ENCODE results near the gene NEK1.
"Not testable (repeated sequence)": the region's sequence is repeated elsewhere in the genome, so short reads cannot be mapped to it uniquely, and the experiment has no call there.

NEK1 gene

DNA sequence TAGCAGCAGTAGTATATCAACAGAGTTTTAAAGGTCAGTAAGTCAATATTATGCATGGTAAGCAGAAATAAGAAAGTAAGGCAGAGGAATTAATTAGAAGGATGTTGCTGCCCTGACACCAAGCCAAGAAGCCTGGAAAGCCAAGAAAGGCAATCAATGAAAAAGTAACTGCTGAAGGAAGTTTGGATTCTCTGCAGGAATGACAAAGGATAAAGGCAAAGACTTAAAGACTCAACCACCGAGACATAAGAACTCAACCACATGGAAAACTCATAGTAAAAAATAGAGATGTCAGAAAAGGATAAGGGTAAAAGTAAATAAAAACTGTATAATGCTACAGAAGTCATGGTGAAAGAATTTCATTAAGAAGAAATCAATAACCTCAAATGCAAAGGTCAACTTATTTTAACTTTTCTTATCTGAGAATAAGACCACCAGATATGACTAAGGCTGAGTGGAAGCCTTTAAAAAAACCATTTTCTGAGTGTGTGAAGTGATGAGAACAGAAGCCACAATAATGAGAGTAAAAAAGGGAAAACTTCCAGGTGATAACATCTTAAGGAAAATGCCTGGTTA, 55.2 kb downstream of the NEK1 start:
- no peak overlapping the region for H3K4me3 ChIP-seq (ENCODE audit: low read depth, low read length)
- TF ChIP-seq, protein P1, sequence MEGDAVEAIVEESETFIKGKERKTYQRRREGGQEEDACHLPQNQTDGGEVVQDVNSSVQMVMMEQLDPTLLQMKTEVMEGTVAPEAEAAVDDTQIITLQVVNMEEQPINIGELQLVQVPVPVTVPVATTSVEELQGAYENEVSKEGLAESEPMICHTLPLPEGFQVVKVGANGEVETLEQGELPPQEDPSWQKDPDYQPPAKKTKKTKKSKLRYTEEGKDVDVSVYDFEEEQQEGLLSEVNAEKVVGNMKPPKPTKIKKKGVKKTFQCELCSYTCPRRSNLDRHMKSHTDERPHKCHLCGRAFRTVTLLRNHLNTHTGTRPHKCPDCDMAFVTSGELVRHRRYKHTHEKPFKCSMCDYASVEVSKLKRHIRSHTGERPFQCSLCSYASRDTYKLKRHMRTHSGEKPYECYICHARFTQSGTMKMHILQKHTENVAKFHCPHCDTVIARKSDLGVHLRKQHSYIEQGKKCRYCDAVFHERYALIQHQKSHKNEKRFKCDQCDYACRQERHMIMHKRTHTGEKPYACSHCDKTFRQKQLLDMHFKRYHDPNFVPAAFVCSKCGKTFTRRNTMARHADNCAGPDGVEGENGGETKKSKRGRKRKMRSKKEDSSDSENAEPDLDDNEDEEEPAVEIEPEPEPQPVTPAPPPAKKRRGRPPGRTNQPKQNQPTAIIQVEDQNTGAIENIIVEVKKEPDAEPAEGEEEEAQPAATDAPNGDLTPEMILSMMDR (IDR thresholded peaks at IDR 0.05; ENCODE audit: control insufficient read depth, extremely low read depth, insufficient read depth) = no peak
- peak; percentile 50 for DNase-seq (ENCODE audit: low read depth)

DNA sequence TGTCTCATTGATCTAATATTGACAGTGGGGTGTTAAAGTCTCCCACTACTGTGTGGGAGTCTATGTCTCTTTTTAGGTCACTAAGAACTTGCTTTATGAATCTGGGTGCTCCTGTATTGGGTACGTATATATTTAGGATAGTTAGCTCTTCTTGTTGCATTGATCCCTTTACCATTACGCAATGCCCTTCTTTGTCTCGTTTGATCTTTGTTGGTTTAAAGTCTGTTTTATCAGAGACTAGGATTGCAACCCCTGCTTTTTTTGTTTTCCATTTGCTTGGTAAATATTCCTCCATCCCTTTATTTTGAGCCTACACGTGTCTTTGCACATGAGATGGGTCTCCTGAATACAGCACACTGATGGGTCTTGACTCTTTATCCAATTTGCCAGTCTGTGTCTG, 65.8 kb downstream of the NEK1 start:
- not testable (repeated sequence) for H3K4me3 ChIP-seq (ENCODE audit: low read depth, low read length); DNase-seq (ENCODE audit: low read depth)

DNA sequence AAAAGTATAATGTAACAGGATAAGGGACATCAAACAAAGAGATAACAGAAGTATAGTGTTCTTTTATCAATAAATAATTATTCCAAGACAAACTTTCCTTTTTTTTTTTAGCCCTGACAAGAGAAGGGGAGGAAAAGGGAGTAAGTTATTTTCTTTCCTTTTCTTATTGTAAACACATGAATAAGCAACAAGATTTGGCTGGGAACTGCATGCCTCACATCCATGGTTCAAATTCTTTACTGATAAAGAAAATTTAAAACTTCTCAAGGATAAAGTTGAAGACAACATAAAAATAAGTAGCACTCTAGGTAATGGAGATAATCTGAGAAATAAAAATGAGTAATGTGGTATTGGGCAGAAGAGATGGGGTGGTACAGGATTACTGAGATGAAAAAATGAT, 71.6 kb downstream of the NEK1 start:
- H3K4me3 ChIP-seq (ENCODE audit: low read depth, low read length) = no peak overlapping the region
- DNase-seq (ENCODE audit: low read depth) = no peak
- TF ChIP-seq, protein P1 (IDR thresholded peaks at IDR 0.05; ENCODE audit: control insufficient read depth, extremely low read depth, insufficient read depth) = no peak

DNA sequence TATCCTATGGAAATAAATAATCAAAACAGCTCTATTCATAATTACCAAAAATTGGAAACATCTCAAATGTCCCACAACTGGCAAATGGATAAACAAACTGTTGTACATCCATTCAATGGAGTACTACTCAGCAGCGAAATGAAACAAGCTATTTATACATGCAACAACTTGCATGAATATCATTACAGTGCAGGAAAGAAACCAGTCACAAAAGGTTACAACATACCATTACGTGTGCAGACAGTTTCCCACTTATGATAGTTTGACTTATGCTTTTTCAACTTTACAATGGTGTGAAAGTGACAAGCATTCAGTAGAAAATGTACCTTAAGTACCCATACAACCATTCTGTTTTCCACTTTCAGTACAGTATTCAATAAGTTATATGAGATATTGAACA, 82.3 kb downstream of the NEK1 start:
- H3K4me3 ChIP-seq (ENCODE audit: low read depth, low read length) = no peak overlapping the region
- no peak for DNase-seq (ENCODE audit: low read depth)
- TF ChIP-seq, protein P1 (IDR thresholded peaks at IDR 0.05; ENCODE audit: control insufficient read depth, extremely low read depth, insufficient read depth) = no peak

DNA sequence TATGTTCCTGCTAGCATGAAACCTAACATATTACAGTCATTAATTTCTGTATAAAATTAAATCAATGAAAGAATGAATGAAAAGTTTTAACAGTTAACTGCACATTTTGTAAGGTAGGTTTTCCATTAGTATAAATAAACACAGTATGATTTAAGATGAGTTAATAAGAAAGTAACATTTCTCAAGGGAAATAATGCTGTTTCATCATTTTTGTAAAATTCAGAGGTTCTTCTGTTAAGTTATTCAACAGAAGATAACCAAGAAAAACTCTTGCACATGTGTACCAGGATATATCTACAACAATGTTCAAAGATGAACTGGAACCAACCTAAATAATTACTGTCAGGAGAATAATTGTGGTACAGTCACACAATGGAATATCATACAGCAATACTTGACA, 88.6 kb downstream of the NEK1 start:
- TF ChIP-seq, protein P1 (IDR thresholded peaks at IDR 0.05; ENCODE audit: control insufficient read depth, extremely low read depth, insufficient read depth) = no peak
- DNase-seq (ENCODE audit: low read depth) = no peak
- H3K4me3 ChIP-seq (ENCODE audit: low read depth, low read length) = no peak overlapping the region

DNA sequence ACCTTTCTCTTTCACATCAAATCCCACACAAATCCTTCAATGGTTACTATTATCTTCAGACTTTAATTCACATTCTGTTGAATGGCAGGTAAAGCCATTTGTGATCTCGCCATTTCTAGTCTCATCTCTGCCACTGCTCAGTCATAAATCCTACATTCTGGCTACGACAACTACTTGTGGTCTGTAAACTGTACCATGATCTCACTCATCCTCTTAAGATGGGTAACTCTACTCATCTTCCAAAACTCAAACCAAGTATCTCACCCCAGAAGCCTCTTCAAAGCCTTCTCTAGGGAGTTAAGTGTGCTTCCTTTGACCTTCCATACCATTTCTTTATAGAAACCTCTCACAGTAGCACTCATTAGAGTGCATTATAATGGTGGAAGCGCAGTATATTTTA, 101.8 kb downstream of the NEK1 start:
- no peak for DNase-seq (ENCODE audit: low read depth)
- TF ChIP-seq, protein P1 (IDR thresholded peaks at IDR 0.05; ENCODE audit: control insufficient read depth, extremely low read depth, insufficient read depth) = no peak
- no peak overlapping the region for H3K4me3 ChIP-seq (ENCODE audit: low read depth, low read length)

DNA sequence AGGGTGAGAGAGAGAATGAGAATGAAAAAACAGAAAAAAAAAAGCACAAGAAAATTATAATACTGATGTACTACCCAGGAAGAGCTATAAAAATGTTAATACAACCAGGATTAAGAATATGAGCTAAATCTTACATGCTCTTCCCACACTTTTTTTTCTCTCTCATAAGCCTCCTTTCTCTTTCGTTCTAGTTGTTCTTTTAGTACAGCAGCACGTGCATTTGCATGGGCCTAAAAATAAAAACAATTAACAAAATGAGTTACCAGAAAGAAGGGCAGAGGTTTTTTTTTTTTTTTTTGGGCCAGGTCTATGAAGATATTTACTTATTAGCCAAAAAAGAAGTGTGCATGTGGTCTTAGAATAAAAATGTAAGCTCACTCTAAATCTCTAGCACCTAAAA, 105.5 kb downstream of the NEK1 start:
- no peak overlapping the region for H3K4me3 ChIP-seq (ENCODE audit: low read depth, low read length)
- TF ChIP-seq, protein P1 (IDR thresholded peaks at IDR 0.05; ENCODE audit: control insufficient read depth, extremely low read depth, insufficient read depth) = no peak

DNA sequence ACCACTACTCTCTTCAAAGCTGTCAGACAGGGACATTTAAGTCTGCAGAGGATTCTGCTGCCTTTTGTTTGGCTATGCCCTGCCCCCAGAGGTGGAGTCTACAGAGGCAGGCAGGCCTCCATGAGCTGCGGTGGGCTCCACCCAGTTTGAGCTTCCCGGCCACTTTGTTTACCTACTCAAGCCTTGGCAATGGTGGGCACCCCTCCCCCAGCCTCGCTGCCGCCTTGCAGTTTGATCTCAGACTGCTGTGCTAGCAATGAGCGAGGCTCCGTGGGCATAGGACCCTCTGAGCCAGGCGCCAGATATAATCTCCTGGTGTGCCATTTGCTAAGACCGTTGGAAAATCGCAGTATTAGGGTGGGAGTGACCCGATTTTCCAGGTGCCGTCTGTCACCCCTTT, 112.5 kb downstream of the NEK1 start:
- not testable (repeated sequence) for H3K4me3 ChIP-seq (ENCODE audit: low read depth, low read length); DNase-seq (ENCODE audit: low read depth)

More for the DNA sequence above, 105.5 kb downstream of the NEK1 start:
- no peak for DNase-seq (ENCODE audit: low read depth)

DNA sequence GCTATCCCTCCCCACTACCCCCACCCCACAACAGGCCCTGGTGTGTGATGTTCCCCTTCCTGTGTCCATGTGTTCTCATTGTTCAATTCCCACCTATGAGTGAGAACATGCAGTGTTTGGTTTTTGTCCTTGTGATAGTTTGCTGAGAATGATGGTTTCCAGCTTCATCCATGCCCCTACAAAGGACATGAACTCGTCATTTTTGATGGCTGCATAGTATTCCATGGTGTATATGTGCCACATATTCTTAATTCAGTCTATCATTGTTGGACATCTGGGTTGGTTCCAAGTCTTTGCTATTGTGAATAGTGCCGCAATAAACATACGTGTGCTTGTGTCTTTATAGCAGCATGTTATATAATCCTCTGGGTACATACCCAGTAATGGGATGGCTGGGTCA, 118.1 kb downstream of the NEK1 start:
- not testable (repeated sequence) for H3K4me3 ChIP-seq (ENCODE audit: low read depth, low read length); DNase-seq (ENCODE audit: low read depth)

Measured in LNCaP clone FGC (cell line).